ENCODE measurements around the gene SLC1A3.

SLC1A3 gene

GRCh38 chr5:36637101-36637500 is 30.7 kb downstream of the SLC1A3 start:
- TF ChIP-seq CTCF (IDR thresholded peaks at IDR 0.05; ENCODE audit: unreplicated experiment in 3 of 3): no peak
- peaks cover 5% of the 10 kb centered on the region for H3K36me3 Mint-ChIP-seq (ENCODE audit: low read depth)
- H3K4me3 Mint-ChIP-seq: no peak overlapping the region
- H3K4me1 Mint-ChIP-seq: no peaks in the 10 kb centered on the region
- no peak overlapping the region for H3K27ac Mint-ChIP-seq
- H3K27me3 Mint-ChIP-seq (ENCODE audit: low read depth): no peaks in the 10 kb centered on the region
- H3K9me3 Mint-ChIP-seq: no peaks in the 10 kb centered on the region

GRCh38 chr5:36637516-36637915 is 31.1 kb downstream of the SLC1A3 start:
- no peaks in the 10 kb centered on the region for H3K4me1 Mint-ChIP-seq
- H3K27ac Mint-ChIP-seq: no peak overlapping the region
- H3K27me3 Mint-ChIP-seq (ENCODE audit: low read depth): no peaks in the 10 kb centered on the region
- H3K4me3 Mint-ChIP-seq: no peak overlapping the region
- TF ChIP-seq CTCF (IDR thresholded peaks at IDR 0.05; ENCODE audit: unreplicated experiment in 3 of 3): no peak
- no peaks in the 10 kb centered on the region for H3K9me3 Mint-ChIP-seq
- peaks cover 5% of the 10 kb centered on the region for H3K36me3 Mint-ChIP-seq (ENCODE audit: low read depth)

GRCh38 chr5:36638056-36638455 is 31.6 kb downstream of the SLC1A3 start:
- TF ChIP-seq CTCF (IDR thresholded peaks at IDR 0.05; ENCODE audit: unreplicated experiment in 3 of 3): no peak
- Mint-ChIP-seq H3K4me1 (no peaks in the 10 kb centered on the region), H3K4me3 (no peak overlapping the region), H3K27ac (no peak overlapping the region), H3K27me3 (ENCODE audit: low read depth) (no peaks in the 10 kb centered on the region), H3K36me3 (ENCODE audit: low read depth) (peaks cover 5% of the 10 kb centered on the region), H3K9me3 (no peaks in the 10 kb centered on the region)

- no peak for TF ChIP-seq CTCF (IDR thresholded peaks at IDR 0.05; ENCODE audit: unreplicated experiment in 3 of 3)
Measured at GRCh38 chr5:36640949-36641348, 34.5 kb downstream of the SLC1A3 start.

GRCh38 chr5:36641431-36641830 is 35.0 kb downstream of the SLC1A3 start:
- Mint-ChIP-seq H3K36me3 (ENCODE audit: low read depth) (no peaks in the 10 kb centered on the region), H3K9me3 (no peaks in the 10 kb centered on the region)

More at GRCh38 chr5:36640949-36641348, 34.5 kb downstream of the SLC1A3 start:
- Mint-ChIP-seq H3K27ac (no peak overlapping the region), H3K36me3 (ENCODE audit: low read depth) (no peaks in the 10 kb centered on the region), H3K4me3 (no peak overlapping the region), H3K27me3 (ENCODE audit: low read depth) (no peaks in the 10 kb centered on the region), H3K4me1 (no peaks in the 10 kb centered on the region), H3K9me3 (no peaks in the 10 kb centered on the region)

More at GRCh38 chr5:36641431-36641830, 35.0 kb downstream of the SLC1A3 start:
- TF ChIP-seq CTCF (IDR thresholded peaks at IDR 0.05; ENCODE audit: unreplicated experiment in 3 of 3): no peak
- H3K27me3 Mint-ChIP-seq (ENCODE audit: low read depth): no peaks in the 10 kb centered on the region
- H3K27ac Mint-ChIP-seq: no peak overlapping the region
- no peak overlapping the region for H3K4me3 Mint-ChIP-seq
- H3K4me1 Mint-ChIP-seq: no peaks in the 10 kb centered on the region
